ENCODE measurements around the gene IL17RE. TPM values are rescaled to one million over a fixed set of nuclear protein-coding genes. Genes with fewer than 3 reads are reported as not detected.
"Not testable (repeated sequence)": the region's sequence is repeated elsewhere in the genome, so short reads cannot be mapped to it uniquely, and the experiment has no call there.

The IL17RE gene
- total RNA-seq, 1 experiment from 2014 or later = not detected

GRCh38 chr3:9886328-9886727, 16.3 kb upstream of the IL17RE start:
- no peaks in the 10 kb centered on the region for H3K9me2 ChIP-seq (replicated peaks; ENCODE audit: insufficient read depth, low read length)
- H2AFZ ChIP-seq (ENCODE audit: low read length) = no peak overlapping the region
- H3K4me1 ChIP-seq (ENCODE audit: low read length) = peaks cover 16% of the 10 kb centered on the region
- H3K9ac ChIP-seq (ENCODE audit: low read length) = no peak overlapping the region
- no peaks in the 10 kb centered on the region for H3K9me3 ChIP-seq (ENCODE audit: low read length)
- H4K20me1 ChIP-seq (ENCODE audit: insufficient read depth, low read depth, low read length) = peaks cover 4% of the 10 kb centered on the region; the same call in 1 of the 2 replicates
- no peak for DNase-seq
- no peak overlapping the region for H3K27ac ChIP-seq (ENCODE audit: low read length)
- H3K4me3 ChIP-seq (ENCODE audit: low read length) = no peak overlapping the region
- H3K36me3 ChIP-seq (ENCODE audit: insufficient read depth, low read length) = no peaks in the 10 kb centered on the region
- H3K27me3 ChIP-seq (ENCODE audit: low read length) = no peaks in the 10 kb centered on the region
- no peak overlapping the region for H3K4me2 ChIP-seq (ENCODE audit: low read depth, low read length, poor library complexity, severe bottlenecking)
- peaks cover 9% of the 10 kb centered on the region for H3K79me2 ChIP-seq (ENCODE audit: low read length)

GRCh38 chr3:9887480-9887879, 15.2 kb upstream of the IL17RE start:
- no peak overlapping the region for H2AFZ ChIP-seq (ENCODE audit: low read length)
- no peaks in the 10 kb centered on the region for H3K27me3 ChIP-seq (ENCODE audit: low read length)
- peaks cover 7% of the 10 kb centered on the region; the same call in 1 of the 2 replicates for H4K20me1 ChIP-seq (ENCODE audit: insufficient read depth, low read depth, low read length)
- no peak overlapping the region for H3K9ac ChIP-seq (ENCODE audit: low read length)
- H3K27ac ChIP-seq (ENCODE audit: low read length) = no peak overlapping the region
- no peak overlapping the region for H3K4me3 ChIP-seq (ENCODE audit: low read length)
- H3K4me1 ChIP-seq (ENCODE audit: low read length) = peaks cover 20% of the 10 kb centered on the region
- peak; percentile 40 for DNase-seq
- H3K9me2 ChIP-seq (replicated peaks; ENCODE audit: insufficient read depth, low read length) = no peaks in the 10 kb centered on the region
- no peak overlapping the region for H3K4me2 ChIP-seq (ENCODE audit: low read depth, low read length, poor library complexity, severe bottlenecking)
- H3K79me2 ChIP-seq (ENCODE audit: low read length) = peaks cover 19% of the 10 kb centered on the region
- peaks cover 3% of the 10 kb centered on the region for H3K36me3 ChIP-seq (ENCODE audit: insufficient read depth, low read length)
- H3K9me3 ChIP-seq (ENCODE audit: low read length) = no peaks in the 10 kb centered on the region

DNA sequence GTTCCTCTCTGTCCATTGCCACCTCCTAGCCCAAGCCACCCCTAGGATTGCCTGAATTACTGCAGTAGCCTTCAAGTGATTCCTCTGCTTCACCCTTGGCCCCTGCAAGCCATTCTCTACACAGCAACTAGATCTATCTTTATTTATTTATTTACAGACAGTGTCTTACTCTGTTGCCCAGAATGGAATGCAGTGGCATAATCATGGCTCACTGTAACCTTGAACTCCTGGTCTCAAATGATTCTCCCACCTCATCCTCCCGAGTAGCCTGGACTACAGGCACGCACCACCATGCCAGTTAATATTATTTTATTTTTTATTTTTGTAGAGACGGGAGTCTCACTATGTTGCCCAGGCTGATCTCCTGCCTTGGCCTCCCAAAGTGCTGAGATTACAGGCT, 14.1 kb upstream of the IL17RE start:
- Histone ChIP-seq H2AFZ (ENCODE audit: low read length) (no peak overlapping the region), H3K4me1 (ENCODE audit: low read length) (peaks cover 20% of the 10 kb centered on the region), H3K36me3 (ENCODE audit: insufficient read depth, low read length) (peaks cover 13% of the 10 kb centered on the region), H3K4me3 (ENCODE audit: low read length) (no peak overlapping the region), H3K27ac (ENCODE audit: low read length) (no peak overlapping the region), H4K20me1 (ENCODE audit: insufficient read depth, low read depth, low read length) (peaks cover 14% of the 10 kb centered on the region; the same call in 1 of the 2 replicates), H3K9me3 (ENCODE audit: low read length) (no peaks in the 10 kb centered on the region), H3K9me2 (replicated peaks; ENCODE audit: insufficient read depth, low read length) (no peaks in the 10 kb centered on the region), H3K4me2 (ENCODE audit: low read depth, low read length, poor library complexity, severe bottlenecking) (no peak overlapping the region), H3K9ac (ENCODE audit: low read length) (no peak overlapping the region), H3K79me2 (ENCODE audit: low read length) (peaks cover 23% of the 10 kb centered on the region), H3K27me3 (ENCODE audit: low read length) (no peaks in the 10 kb centered on the region)
- DNase-seq = peak; percentile 41

- peaks cover 16% of the 10 kb centered on the region for H3K36me3 ChIP-seq (ENCODE audit: insufficient read depth, low read length)
- H3K27ac ChIP-seq (ENCODE audit: low read length) = no peak overlapping the region
- H3K79me2 ChIP-seq (ENCODE audit: low read length) = peaks cover 23% of the 10 kb centered on the region
- peaks cover 14% of the 10 kb centered on the region; the same call in 1 of the 2 replicates for H4K20me1 ChIP-seq (ENCODE audit: insufficient read depth, low read depth, low read length)
- 0 out of 2 replicates have a peak overlapping the region, but pooled peaks have one; percentile 99 for H2AFZ ChIP-seq (ENCODE audit: low read length)
- no peak overlapping the region for H3K4me2 ChIP-seq (ENCODE audit: low read depth, low read length, poor library complexity, severe bottlenecking)
- no peaks in the 10 kb centered on the region for H3K27me3 ChIP-seq (ENCODE audit: low read length)
- no peaks in the 10 kb centered on the region for H3K9me3 ChIP-seq (ENCODE audit: low read length)
- DNase-seq = no peak
- H3K9ac ChIP-seq (ENCODE audit: low read length) = no peak overlapping the region
- peaks cover 20% of the 10 kb centered on the region for H3K4me1 ChIP-seq (ENCODE audit: low read length)
- H3K4me3 ChIP-seq (ENCODE audit: low read length) = no peak overlapping the region
- H3K9me2 ChIP-seq (replicated peaks; ENCODE audit: insufficient read depth, low read length) = no peaks in the 10 kb centered on the region
These were observed 13.2 kb upstream of the IL17RE start for GRCh38 chr3:9889405-9889804.

- H3K9me3 ChIP-seq (ENCODE audit: low read length) = no peaks in the 10 kb centered on the region
- peaks cover 23% of the 10 kb centered on the region for H3K79me2 ChIP-seq (ENCODE audit: low read length)
- peak within 1 kb of the TSS; percentile 40 for H3K27ac ChIP-seq (ENCODE audit: low read length)
- H3K9me2 ChIP-seq (replicated peaks; ENCODE audit: insufficient read depth, low read length) = no peaks in the 10 kb centered on the region
- H4K20me1 ChIP-seq (ENCODE audit: insufficient read depth, low read depth, low read length) = peaks cover 14% of the 10 kb centered on the region; the same call in 1 of the 2 replicates
- no peaks in the 10 kb centered on the region for H3K27me3 ChIP-seq (ENCODE audit: low read length)
- H3K4me3 ChIP-seq (ENCODE audit: low read length) = peak within 1 kb of the TSS; percentile 100
- H3K36me3 ChIP-seq (ENCODE audit: insufficient read depth, low read length) = peaks cover 16% of the 10 kb centered on the region
- peak within 1 kb of the TSS; percentile 98 for H3K9ac ChIP-seq (ENCODE audit: low read length)
- H3K4me2 ChIP-seq (ENCODE audit: low read depth, low read length, poor library complexity, severe bottlenecking) = peak within 1 kb of the TSS; percentile 100
- peak; percentile 96 for DNase-seq
- H2AFZ ChIP-seq (ENCODE audit: low read length) = peak within 1 kb of the TSS; percentile 99
- H3K4me1 ChIP-seq (ENCODE audit: low read length) = peaks cover 20% of the 10 kb centered on the region
These were observed 12.2 kb upstream of the IL17RE start, which contains the start of gene JAGN1 for GRCh38 chr3:9890249-9891071. Gene JAGN1 (plus strand): TSS chr3:9890610. CDS start chr3:9890723, 113 bp downstream.

GRCh38 chr3:9891072-9891622, 11.5 kb upstream of the IL17RE start:
- peak overlapping the region; percentile 40 for H3K27ac ChIP-seq (ENCODE audit: low read length)
- peaks cover 20% of the 10 kb centered on the region for H3K4me1 ChIP-seq (ENCODE audit: low read length)
- H3K27me3 ChIP-seq (ENCODE audit: low read length) = no peaks in the 10 kb centered on the region
- no peak for DNase-seq
- peaks cover 23% of the 10 kb centered on the region for H3K79me2 ChIP-seq (ENCODE audit: low read length)
- H4K20me1 ChIP-seq (ENCODE audit: insufficient read depth, low read depth, low read length) = peaks cover 14% of the 10 kb centered on the region; the same call in 1 of the 2 replicates
- peak overlapping the region; percentile 100 for H3K4me2 ChIP-seq (ENCODE audit: low read depth, low read length, poor library complexity, severe bottlenecking)
- peak overlapping the region; percentile 88 for H2AFZ ChIP-seq (ENCODE audit: low read length)
- peak overlapping the region; percentile 100 for H3K4me3 ChIP-seq (ENCODE audit: low read length)
- peak overlapping the region; percentile 98 for H3K9ac ChIP-seq (ENCODE audit: low read length)
- H3K36me3 ChIP-seq (ENCODE audit: insufficient read depth, low read length) = peaks cover 16% of the 10 kb centered on the region
- H3K9me2 ChIP-seq (replicated peaks; ENCODE audit: insufficient read depth, low read length) = no peaks in the 10 kb centered on the region
- H3K9me3 ChIP-seq (ENCODE audit: low read length) = no peaks in the 10 kb centered on the region

DNA sequence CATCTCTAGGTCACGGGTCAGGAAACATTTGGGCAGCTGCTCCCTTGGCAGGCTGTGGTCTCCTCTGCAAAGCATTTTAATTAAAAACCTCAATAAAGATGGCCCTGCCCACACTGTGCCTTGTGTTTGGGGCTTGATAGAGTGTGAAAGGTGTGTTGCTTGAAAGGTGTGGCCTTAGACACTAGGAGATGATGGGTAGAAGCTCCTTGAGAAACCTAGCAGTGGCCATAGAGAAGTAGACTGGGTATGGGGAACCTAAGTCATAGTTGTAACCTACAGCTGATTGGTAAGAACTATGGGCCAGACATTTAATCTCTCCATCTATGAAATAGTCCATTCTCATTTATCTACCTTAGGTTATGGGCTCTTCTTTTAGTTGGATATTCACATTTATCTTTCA, 8.9 kb upstream of the IL17RE start:
- Histone ChIP-seq H3K36me3 (ENCODE audit: insufficient read depth, low read length) (peaks cover 16% of the 10 kb centered on the region), H3K27me3 (ENCODE audit: low read length) (no peaks in the 10 kb centered on the region), H2AFZ (ENCODE audit: low read length) (no peak overlapping the region), H3K4me1 (ENCODE audit: low read length) (peaks cover 19% of the 10 kb centered on the region), H3K9me3 (ENCODE audit: low read length) (no peaks in the 10 kb centered on the region), H3K4me2 (ENCODE audit: low read depth, low read length, poor library complexity, severe bottlenecking) (no peak overlapping the region), H3K4me3 (ENCODE audit: low read length) (no peak overlapping the region), H3K79me2 (ENCODE audit: low read length) (peaks cover 23% of the 10 kb centered on the region), H4K20me1 (ENCODE audit: insufficient read depth, low read depth, low read length) (peaks cover 14% of the 10 kb centered on the region; the same call in 1 of the 2 replicates), H3K9ac (ENCODE audit: low read length) (no peak overlapping the region), H3K9me2 (replicated peaks; ENCODE audit: insufficient read depth, low read length) (no peaks in the 10 kb centered on the region), H3K27ac (ENCODE audit: low read length) (no peak overlapping the region)
- DNase-seq = peak; percentile 41

DNA sequence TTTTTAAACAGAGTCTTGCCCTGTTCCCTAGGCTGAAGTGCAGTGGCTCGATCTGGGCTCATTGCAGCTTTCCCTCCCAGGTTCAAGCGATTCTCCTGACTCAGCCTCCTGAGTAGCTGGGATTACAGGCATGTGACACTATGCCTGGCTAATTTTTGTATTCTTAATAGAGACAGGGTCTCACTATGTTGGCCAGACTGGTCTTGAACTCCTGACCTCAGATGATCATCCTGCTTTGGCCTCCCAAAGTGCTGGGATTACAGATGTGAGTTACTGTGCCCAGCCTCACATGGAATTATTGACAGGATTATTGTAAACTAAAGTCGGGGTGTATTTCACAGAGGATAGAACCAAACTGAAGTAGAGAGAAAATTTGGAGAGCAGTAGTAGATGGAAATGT, 6.9 kb upstream of the IL17RE start:
- H2AFZ ChIP-seq (ENCODE audit: low read length); H3K4me1 ChIP-seq (ENCODE audit: low read length); H3K4me2 ChIP-seq (ENCODE audit: low read depth, low read length, poor library complexity, severe bottlenecking); H3K9me3 ChIP-seq (ENCODE audit: low read length); DNase-seq; H3K9me2 ChIP-seq (replicated peaks; ENCODE audit: insufficient read depth, low read length); H3K27me3 ChIP-seq (ENCODE audit: low read length); H3K27ac ChIP-seq (ENCODE audit: low read length); H3K9ac ChIP-seq (ENCODE audit: low read length); H3K4me3 ChIP-seq (ENCODE audit: low read length): not testable (repeated sequence)
- H3K79me2 ChIP-seq (ENCODE audit: low read length) = peaks cover 20% of the 10 kb centered on the region
- H3K36me3 ChIP-seq (ENCODE audit: insufficient read depth, low read length) = peaks cover 16% of the 10 kb centered on the region
- peaks cover 14% of the 10 kb centered on the region; the same call in 1 of the 2 replicates for H4K20me1 ChIP-seq (ENCODE audit: insufficient read depth, low read depth, low read length)

Data from Karpas-422 (cell line).